Measurements from ENCODE around the gene TBL1XR1. TPM values are rescaled to one million over a fixed set of nuclear protein-coding genes. Genes with fewer than 3 reads are reported as not detected.

The TBL1XR1 gene
- total and polyA plus RNA-seq, 2 donors (not counting 3 experiments of a cell fraction or from before 2014, with no cell fraction given), result 26.9 to 146 TPM

DNA sequence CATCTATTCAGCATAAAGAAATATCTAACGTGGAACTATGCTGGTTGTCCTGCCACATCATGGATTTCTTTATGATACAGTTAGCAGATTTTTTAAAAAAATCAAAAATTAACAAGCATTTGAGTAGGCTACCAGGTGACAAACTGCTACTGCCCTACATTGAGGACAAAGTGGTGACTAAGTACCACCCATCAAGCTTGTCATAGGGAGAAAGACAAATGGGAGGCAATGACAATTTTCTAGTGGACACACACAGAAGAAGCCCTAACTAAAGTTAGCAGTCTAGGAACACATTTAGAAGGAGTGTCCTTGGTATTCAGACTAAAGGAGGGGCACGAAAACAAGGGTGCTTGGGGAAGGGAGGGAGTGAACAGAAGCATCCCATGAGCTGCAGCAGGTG lies 131.2 kb downstream of the TBL1XR1 start:
- Histone ChIP-seq H3K9ac (replicated peaks; ENCODE audit: extremely low read depth, insufficient read depth, low read length) (no peak overlapping the region), H3K9me3 (replicated peaks; ENCODE audit: control insufficient read depth, insufficient read depth, low read length) (no peaks in the 10 kb centered on the region), H3K36me3 (ENCODE audit: control insufficient read depth in 2 of 2, extremely low read depth in 1 of 2, insufficient read depth in 2 of 2, low read length in 2 of 2) (no peaks in the 10 kb centered on the region), H4K20me1 (replicated peaks; ENCODE audit: control insufficient read depth, extremely low read depth, insufficient read depth, low read length) (peaks cover 14% of the 10 kb centered on the region), H3K4me1 (ENCODE audit: control insufficient read depth, extremely low read depth, insufficient read depth, low read length) (peaks cover 18% of the 10 kb centered on the region), H3K27ac (ENCODE audit: insufficient read depth, low read depth, low read length) (no peak overlapping the region), H3K4me2 (ENCODE audit: insufficient read depth, low read length) (no peak overlapping the region), H3K27me3 (ENCODE audit: control insufficient read depth in 2 of 2, insufficient read depth in 2 of 2, low read length in 2 of 2) (no peaks in the 10 kb centered on the region), H2AFZ (ENCODE audit: low read depth, low read length) (no peak overlapping the region), H3K4me3 (replicated peaks in 1 of 3; ENCODE audit: insufficient read depth in 1 of 3, low read depth in 1 of 3, low read length in 3 of 3) (no peak overlapping the region), H3K9me1 (replicated peaks; ENCODE audit: control insufficient read depth, extremely low read depth, insufficient read depth, low read length) (no peaks in the 10 kb centered on the region), H3K79me2 (ENCODE audit: control insufficient read depth, insufficient read depth, low read length) (peaks cover 74% of the 10 kb centered on the region)
- TF ChIP-seq GATA2 (IDR thresholded peaks at IDR 0.05; ENCODE audit: insufficient read depth, insufficient read length, low read depth, low read length) (no peak), MYC (IDR thresholded peaks at IDR 0.05; ENCODE audit: low read depth, low read length) (no peak), MAX (IDR thresholded peaks at IDR 0.05; ENCODE audit: insufficient read depth, insufficient read length) (no peak)
- no peak for DNase-seq (ENCODE audit: low read depth, low spot score)
- no peak for FAIRE-seq
- POLR2A ChIA-PET, result no interaction called here
- intact Hi-C loops (cut with micrococcal nuclease) (no loop called here), dilution Hi-C loops (cut with MboI; ENCODE audit: extremely low pct_ligation_motif_present, low sequenced_read_pairs) (no loop called here)
- BruUV-seq (replicated peaks), result no TSS peak
- CTCF ChIA-PET, result no interaction called here

DNA sequence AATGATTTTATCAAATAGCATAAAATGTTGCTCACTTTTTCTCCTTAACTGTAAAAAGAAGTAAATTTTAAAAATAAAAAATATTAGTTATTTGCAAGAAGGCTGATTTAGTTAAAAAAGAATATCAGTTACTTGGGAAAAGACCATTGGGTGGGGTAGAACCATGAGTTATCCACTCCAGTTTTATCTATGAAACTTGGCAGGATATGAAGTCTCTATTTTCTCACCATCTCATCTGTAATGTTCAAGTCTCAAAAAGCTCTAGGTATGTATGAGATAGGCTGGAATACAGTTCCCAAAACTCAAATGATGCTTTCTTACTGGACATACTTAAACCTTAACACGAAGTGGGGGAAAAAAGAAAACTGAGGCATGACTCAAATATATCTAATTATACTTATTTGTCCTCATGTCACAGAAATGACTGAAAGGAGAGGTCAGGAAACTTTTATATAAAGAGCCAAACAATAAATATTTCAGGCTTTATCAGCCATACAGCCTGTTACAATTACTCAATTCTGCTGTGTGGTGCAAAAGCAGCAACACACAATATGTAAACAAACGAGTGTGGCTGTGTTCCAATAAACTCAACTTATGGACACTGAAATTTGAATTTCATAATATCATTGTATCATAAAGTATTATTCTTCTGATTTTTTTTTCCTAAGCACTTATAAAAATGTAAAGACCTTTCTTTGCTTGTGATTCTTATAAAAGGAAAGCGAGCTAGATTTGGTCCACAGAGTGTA lies 131.8 kb downstream of the TBL1XR1 start:
- no peak overlapping the region for H3K4me3 ChIP-seq (replicated peaks in 1 of 3; ENCODE audit: insufficient read depth in 1 of 3, low read depth in 1 of 3, low read length in 3 of 3)
- dilution Hi-C loops (cut with MboI; ENCODE audit: extremely low pct_ligation_motif_present, low sequenced_read_pairs), result no loop called here
- H3K27me3 ChIP-seq (ENCODE audit: control insufficient read depth in 2 of 2, insufficient read depth in 2 of 2, low read length in 2 of 2), result no peaks in the 10 kb centered on the region
- no peak for DNase-seq (ENCODE audit: low read depth, low spot score)
- no peaks in the 10 kb centered on the region for H3K36me3 ChIP-seq (ENCODE audit: control insufficient read depth in 2 of 2, extremely low read depth in 1 of 2, insufficient read depth in 2 of 2, low read length in 2 of 2)
- no TSS peak for BruUV-seq (replicated peaks)
- no peaks in the 10 kb centered on the region for H3K9me3 ChIP-seq (replicated peaks; ENCODE audit: control insufficient read depth, insufficient read depth, low read length)
- no peak overlapping the region for H3K27ac ChIP-seq (ENCODE audit: insufficient read depth, low read depth, low read length)
- peaks cover 14% of the 10 kb centered on the region for H4K20me1 ChIP-seq (replicated peaks; ENCODE audit: control insufficient read depth, extremely low read depth, insufficient read depth, low read length)
- ChIA-PET POLR2A (no interaction called here), CTCF (no interaction called here)
- H3K9ac ChIP-seq (replicated peaks; ENCODE audit: extremely low read depth, insufficient read depth, low read length), result no peak overlapping the region
- intact Hi-C loops (cut with micrococcal nuclease), result no loop called here
- H3K4me2 ChIP-seq (ENCODE audit: insufficient read depth, low read length), result no peak overlapping the region
- no peak overlapping the region for H2AFZ ChIP-seq (ENCODE audit: low read depth, low read length)
- H3K79me2 ChIP-seq (ENCODE audit: control insufficient read depth, insufficient read depth, low read length), result peaks cover 74% of the 10 kb centered on the region
- H3K9me1 ChIP-seq (replicated peaks; ENCODE audit: control insufficient read depth, extremely low read depth, insufficient read depth, low read length), result no peaks in the 10 kb centered on the region
- H3K4me1 ChIP-seq (ENCODE audit: control insufficient read depth, extremely low read depth, insufficient read depth, low read length), result peaks cover 18% of the 10 kb centered on the region
- no peak for TF ChIP-seq EZH2 (IDR thresholded peaks at IDR 0.05; ENCODE audit: borderline replicate concordance, low read depth, low read length, severe bottlenecking)
- no peak for TF ChIP-seq FOS (IDR thresholded peaks at IDR 0.05; ENCODE audit: borderline replicate concordance, insufficient read depth, low read length)
- TF ChIP-seq, protein P1, sequence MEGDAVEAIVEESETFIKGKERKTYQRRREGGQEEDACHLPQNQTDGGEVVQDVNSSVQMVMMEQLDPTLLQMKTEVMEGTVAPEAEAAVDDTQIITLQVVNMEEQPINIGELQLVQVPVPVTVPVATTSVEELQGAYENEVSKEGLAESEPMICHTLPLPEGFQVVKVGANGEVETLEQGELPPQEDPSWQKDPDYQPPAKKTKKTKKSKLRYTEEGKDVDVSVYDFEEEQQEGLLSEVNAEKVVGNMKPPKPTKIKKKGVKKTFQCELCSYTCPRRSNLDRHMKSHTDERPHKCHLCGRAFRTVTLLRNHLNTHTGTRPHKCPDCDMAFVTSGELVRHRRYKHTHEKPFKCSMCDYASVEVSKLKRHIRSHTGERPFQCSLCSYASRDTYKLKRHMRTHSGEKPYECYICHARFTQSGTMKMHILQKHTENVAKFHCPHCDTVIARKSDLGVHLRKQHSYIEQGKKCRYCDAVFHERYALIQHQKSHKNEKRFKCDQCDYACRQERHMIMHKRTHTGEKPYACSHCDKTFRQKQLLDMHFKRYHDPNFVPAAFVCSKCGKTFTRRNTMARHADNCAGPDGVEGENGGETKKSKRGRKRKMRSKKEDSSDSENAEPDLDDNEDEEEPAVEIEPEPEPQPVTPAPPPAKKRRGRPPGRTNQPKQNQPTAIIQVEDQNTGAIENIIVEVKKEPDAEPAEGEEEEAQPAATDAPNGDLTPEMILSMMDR (IDR thresholded peaks at IDR 0.05; ENCODE audit: extremely low read depth in 1 of 2, insufficient read depth in 1 of 2, low read depth in 1 of 2, low read length in 2 of 2), result no peak
- TF ChIP-seq MAX (IDR thresholded peaks at IDR 0.05; ENCODE audit: insufficient read depth, insufficient read length), result no peak
- TF ChIP-seq GATA2 (IDR thresholded peaks at IDR 0.05; ENCODE audit: insufficient read depth, insufficient read length, low read depth, low read length), result no peak
- no peak for TF ChIP-seq POLR2AphosphoS5 (IDR thresholded peaks at IDR 0.05; ENCODE audit: insufficient read depth, low read depth, low read length)
- no peak for TF ChIP-seq MYC (IDR thresholded peaks at IDR 0.05; ENCODE audit: low read depth, low read length)
- no peak for TF ChIP-seq JUN (IDR thresholded peaks at IDR 0.05; ENCODE audit: borderline replicate concordance, insufficient read depth, insufficient read length, low read depth)
- TF ChIP-seq POLR2A (IDR thresholded peaks at IDR 0.05; ENCODE audit: low read depth, low read length), result no peak
- FAIRE-seq, result no peak

Data from endothelial cell of umbilical vein (primary cell).